Erythroblast (primary cell): ENCODE data around the gene GPR156.

Experiments used
- GATA1 ChIP-seq: IDR thresholded peaks from 2 replicates; pipeline ENCODE4 v1.6.1; 2011; ENCODE audit warnings: low read depth, mild to moderate bottlenecking, control low read depth, low read length, moderate library complexity
- POLR2A ChIP-seq: IDR thresholded peaks from 2 replicates; pipeline ENCODE4 v1.6.1; 2011; ENCODE audit warnings: mild to moderate bottlenecking, low read length

DNA sequence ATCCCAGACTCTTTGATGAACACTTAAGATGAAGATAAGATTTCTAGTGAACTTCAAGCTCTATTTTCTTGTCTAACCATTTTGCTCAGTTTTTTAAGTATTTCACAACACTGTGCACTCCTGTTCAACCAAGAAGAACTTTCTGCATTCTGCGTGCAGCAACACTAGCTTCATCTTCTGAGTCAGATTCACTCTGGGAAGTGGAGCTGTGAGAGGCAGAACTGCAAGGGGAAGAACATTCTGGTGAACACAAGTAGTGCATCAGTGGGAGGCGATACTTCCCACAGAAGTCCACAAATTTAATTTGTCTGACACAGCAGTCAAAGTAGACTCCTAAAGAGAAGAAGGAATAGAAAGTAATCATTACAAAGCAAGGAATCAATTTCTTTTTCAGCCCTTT, 46.1 kb upstream of the GPR156 start:
- no peak for TF ChIP-seq POLR2A
- TF ChIP-seq GATA1, result no peak
